ENCODE measurements around the gene PBXIP1. TPM values are rescaled to one million over a fixed set of nuclear protein-coding genes. Genes with fewer than 3 reads are reported as not detected.

The PBXIP1 gene
- total and polyA plus RNA-seq, 2 donors from 2014 or later, result 83.9 to 115 TPM

DNA sequence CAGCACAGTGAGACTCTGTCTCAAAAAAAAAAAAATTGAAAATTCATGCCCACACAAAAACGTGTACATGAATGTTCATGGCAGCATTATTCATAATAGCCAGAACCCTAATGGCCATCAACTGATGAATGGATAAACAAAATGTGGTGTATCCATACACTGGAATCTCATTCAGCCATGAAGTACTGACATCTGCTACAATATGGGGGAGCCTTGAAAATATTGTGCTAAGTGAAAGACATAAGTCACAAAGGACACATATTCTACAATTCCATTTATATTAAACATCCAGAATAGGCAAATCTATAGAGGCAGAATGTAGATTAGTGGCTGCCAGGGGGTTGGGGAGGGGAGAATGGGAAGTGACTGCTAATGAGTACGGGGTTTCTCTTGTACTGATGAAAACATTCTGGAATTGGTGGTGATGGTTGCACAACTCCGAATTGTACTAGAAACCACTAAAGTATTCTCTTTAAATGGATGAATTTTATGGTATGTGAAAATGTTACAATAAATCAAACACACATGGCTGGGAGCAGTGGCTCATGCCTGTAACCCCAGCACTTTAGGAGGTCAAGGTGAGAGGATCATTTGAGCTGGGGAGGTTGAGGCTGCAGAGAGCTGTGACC lies 52.8 kb downstream of the PBXIP1 start:
- FAIRE-seq, result no peak
- H3K27me3 ChIP-seq (ENCODE audit: control insufficient read depth, insufficient read depth, low read length), result no peaks in the 10 kb centered on the region
- H3K27ac ChIP-seq (ENCODE audit: low read depth in 2 of 2, low read length in 2 of 2), result no peak overlapping the region
- no peak overlapping the region for H3K4me3 ChIP-seq (ENCODE audit: low read length in 3 of 3)
- TF ChIP-seq, protein P1, sequence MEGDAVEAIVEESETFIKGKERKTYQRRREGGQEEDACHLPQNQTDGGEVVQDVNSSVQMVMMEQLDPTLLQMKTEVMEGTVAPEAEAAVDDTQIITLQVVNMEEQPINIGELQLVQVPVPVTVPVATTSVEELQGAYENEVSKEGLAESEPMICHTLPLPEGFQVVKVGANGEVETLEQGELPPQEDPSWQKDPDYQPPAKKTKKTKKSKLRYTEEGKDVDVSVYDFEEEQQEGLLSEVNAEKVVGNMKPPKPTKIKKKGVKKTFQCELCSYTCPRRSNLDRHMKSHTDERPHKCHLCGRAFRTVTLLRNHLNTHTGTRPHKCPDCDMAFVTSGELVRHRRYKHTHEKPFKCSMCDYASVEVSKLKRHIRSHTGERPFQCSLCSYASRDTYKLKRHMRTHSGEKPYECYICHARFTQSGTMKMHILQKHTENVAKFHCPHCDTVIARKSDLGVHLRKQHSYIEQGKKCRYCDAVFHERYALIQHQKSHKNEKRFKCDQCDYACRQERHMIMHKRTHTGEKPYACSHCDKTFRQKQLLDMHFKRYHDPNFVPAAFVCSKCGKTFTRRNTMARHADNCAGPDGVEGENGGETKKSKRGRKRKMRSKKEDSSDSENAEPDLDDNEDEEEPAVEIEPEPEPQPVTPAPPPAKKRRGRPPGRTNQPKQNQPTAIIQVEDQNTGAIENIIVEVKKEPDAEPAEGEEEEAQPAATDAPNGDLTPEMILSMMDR (IDR thresholded peaks at IDR 0.05; ENCODE audit: borderline replicate concordance, extremely low read depth, insufficient read depth), result no peak
- intact Hi-C loops (cut with DNase I), result no loop called here
- no peak for DNase-seq
- no peaks in the 10 kb centered on the region for H3K4me1 ChIP-seq (ENCODE audit: control insufficient read depth in 2 of 3, insufficient read depth in 2 of 3, low read depth in 1 of 3, low read length in 3 of 3)
- H3K36me3 ChIP-seq (ENCODE audit: control insufficient read depth in 2 of 3, insufficient read depth in 3 of 3, low read length in 3 of 3), result no peaks in the 10 kb centered on the region
- no peaks in the 10 kb centered on the region for H3K9me3 ChIP-seq (ENCODE audit: control insufficient read depth in 2 of 3, insufficient read depth in 1 of 3, low read length in 3 of 3)
- H3K9ac ChIP-seq (ENCODE audit: low read length in 3 of 3), result no peak overlapping the region

DNA sequence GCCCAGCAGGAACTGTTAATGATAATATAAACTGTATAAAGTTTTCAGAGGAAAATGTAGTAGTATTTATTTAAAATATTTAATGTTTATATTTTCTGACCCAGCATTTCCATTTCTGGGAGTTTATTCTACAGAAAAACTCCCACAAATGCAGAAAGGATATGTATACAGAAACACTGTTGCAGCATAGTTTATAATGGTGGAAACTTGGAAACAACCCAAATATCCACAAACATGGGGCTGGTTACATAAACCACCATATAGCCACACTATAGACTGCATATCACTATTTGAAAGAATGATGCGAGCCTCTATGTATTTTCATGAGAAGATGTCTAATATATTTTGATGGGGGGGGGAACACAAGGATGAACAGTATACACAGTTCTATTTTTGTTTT lies 54.3 kb downstream of the PBXIP1 start:
- FAIRE-seq, result no peak
- TF ChIP-seq, protein P1 (IDR thresholded peaks at IDR 0.05; ENCODE audit: borderline replicate concordance, extremely low read depth, insufficient read depth), result no peak
- H3K27me3 ChIP-seq (ENCODE audit: control insufficient read depth, insufficient read depth, low read length), result no peaks in the 10 kb centered on the region
- no peaks in the 10 kb centered on the region for H3K4me1 ChIP-seq (ENCODE audit: control insufficient read depth in 2 of 3, insufficient read depth in 2 of 3, low read depth in 1 of 3, low read length in 3 of 3)
- H3K9me3 ChIP-seq (ENCODE audit: control insufficient read depth in 2 of 3, insufficient read depth in 1 of 3, low read length in 3 of 3), result no peaks in the 10 kb centered on the region
- no peaks in the 10 kb centered on the region for H3K36me3 ChIP-seq (ENCODE audit: control insufficient read depth in 2 of 3, insufficient read depth in 3 of 3, low read length in 3 of 3)
- no peak overlapping the region for H3K27ac ChIP-seq (ENCODE audit: low read depth in 2 of 2, low read length in 2 of 2)
- DNase-seq, result no peak
- H3K4me3 ChIP-seq (ENCODE audit: low read length in 3 of 3), result no peak overlapping the region
- intact Hi-C loops (cut with DNase I), result no loop called here
- no peak overlapping the region for H3K9ac ChIP-seq (ENCODE audit: low read length in 3 of 3)

DNA sequence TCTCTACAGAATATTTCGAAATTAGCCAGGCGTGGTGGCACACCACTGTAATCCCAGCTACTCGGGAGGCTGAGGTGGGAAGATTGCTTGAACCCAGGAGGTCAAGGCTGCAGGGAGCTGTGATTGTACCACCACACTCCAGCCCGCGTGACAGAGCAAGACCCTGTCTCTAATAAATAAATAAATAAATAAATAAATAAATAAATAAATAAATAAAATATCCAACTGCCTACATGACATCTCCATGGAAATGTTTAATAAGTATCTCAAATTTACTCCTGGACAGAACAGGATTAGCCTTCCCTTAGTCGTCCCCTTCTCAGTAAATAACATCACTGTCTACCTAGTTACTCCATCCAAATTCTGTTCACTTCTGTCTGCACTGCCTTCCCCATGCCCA lies 56.9 kb downstream of the PBXIP1 start:
- DNase-seq, result no peak
- no peak overlapping the region for H3K4me3 ChIP-seq (ENCODE audit: low read length in 3 of 3)

More for the DNA sequence above, 56.9 kb downstream of the PBXIP1 start:
- Histone ChIP-seq H3K36me3 (ENCODE audit: control insufficient read depth in 2 of 3, insufficient read depth in 3 of 3, low read length in 3 of 3) (no peaks in the 10 kb centered on the region), H3K9me3 (ENCODE audit: control insufficient read depth in 2 of 3, insufficient read depth in 1 of 3, low read length in 3 of 3) (no peaks in the 10 kb centered on the region), H3K4me1 (ENCODE audit: control insufficient read depth in 2 of 3, insufficient read depth in 2 of 3, low read depth in 1 of 3, low read length in 3 of 3) (no peaks in the 10 kb centered on the region), H3K27ac (ENCODE audit: low read depth in 2 of 2, low read length in 2 of 2) (no peak overlapping the region), H3K27me3 (ENCODE audit: control insufficient read depth, insufficient read depth, low read length) (no peaks in the 10 kb centered on the region), H3K9ac (ENCODE audit: low read length in 3 of 3) (no peak overlapping the region)
- intact Hi-C loops (cut with DNase I), result no loop called here
- TF ChIP-seq, protein P1 (IDR thresholded peaks at IDR 0.05; ENCODE audit: borderline replicate concordance, extremely low read depth, insufficient read depth), result no peak
- no peak for FAIRE-seq
